GM18502 (cell line): ENCODE measurements around the gene CRX.
"Not testable (repeated sequence)": the region's sequence is repeated elsewhere in the genome, so short reads cannot be mapped to it uniquely, and the experiment has no call there.

Experiments
- ATAC-seq: cut with Tn5 transposase; IDR thresholded peaks from one replicate; pipeline ENCODE4 v1.9.1; 2021; ENCODE audit warnings: mild to moderate bottlenecking; ENCODE audit not compliant: unreplicated experiment, poor library complexity

CRX gene

DNA sequence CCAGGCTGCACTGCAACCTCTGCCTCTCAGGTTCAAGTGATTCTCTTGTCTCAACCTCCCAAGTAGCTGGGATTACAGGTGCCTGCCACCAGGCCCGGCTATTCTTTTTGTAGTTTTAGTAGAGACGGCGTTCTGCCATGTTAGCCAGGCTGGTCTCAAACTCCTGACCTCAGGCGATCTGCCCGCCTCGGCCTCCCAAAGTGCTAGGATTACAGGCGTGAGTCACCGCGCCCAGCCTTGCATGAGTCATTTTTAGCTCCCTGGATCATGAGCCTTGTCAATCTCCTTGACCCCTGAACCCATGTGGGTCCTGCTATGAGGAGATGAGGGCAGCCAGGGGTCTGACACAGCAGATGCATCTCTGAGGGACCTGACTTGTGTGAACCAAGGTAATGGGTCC, 36.5 kb downstream of the CRX start:
- not testable (repeated sequence) for ATAC-seq

DNA sequence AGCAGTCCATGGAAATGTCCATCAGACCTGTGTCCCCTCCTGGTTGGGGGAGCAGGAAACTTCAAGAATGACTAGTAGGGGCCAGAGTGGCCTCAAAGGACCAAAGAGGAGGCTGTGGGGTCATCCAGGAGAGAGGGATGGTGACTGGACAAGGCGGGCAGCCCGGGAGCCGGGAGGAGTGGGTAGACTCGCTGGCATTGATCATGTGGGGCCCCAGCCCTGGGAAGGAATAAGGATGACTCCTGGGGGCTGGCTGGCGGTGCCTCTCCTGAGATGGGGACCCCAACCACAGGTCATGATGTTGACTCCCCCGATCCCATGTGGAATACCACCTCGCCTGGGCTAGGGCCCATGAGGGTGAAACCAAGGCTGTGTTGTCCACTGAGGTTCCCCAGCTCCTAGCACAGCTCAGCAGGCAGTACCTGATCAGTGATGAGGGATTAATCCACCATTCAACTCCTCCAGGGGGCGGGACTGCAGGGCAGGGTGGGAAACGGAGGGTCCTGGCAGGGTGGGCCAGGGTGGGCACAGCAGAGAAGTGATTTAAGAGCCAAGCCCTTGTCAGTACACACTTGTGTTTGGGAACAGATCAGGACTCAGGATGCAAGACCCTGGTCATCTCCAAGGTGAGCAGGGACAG, 37.0 kb downstream of the CRX start, which contains the start of gene TPRX2:
TPRX2 (plus strand) TSS at position 590 of the 640 bp plus-strand sequence; CDS start at position 602, 12 bp downstream.
- ATAC-seq = not testable (repeated sequence)

DNA sequence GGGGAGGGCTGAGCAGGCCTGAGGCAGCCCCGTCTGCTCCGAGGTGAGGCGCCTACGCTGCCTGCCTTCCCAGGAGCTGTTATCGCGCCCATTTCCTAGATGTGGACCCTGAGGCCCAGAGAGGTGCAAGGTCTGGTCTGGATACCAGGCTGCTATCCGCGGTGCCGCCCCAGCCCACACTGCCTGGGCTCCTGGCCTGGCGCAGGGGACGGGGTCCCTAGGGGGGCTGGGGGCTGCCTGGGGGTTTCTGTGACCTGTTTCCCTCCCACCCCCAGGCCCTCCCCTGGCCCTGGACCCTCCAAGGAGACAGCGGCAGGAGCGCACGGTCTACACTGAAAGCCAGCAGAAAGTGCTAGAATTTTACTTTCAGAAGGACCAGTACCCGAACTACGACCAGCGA, 38.1 kb downstream of the CRX start:
- not testable (repeated sequence) for ATAC-seq

DNA sequence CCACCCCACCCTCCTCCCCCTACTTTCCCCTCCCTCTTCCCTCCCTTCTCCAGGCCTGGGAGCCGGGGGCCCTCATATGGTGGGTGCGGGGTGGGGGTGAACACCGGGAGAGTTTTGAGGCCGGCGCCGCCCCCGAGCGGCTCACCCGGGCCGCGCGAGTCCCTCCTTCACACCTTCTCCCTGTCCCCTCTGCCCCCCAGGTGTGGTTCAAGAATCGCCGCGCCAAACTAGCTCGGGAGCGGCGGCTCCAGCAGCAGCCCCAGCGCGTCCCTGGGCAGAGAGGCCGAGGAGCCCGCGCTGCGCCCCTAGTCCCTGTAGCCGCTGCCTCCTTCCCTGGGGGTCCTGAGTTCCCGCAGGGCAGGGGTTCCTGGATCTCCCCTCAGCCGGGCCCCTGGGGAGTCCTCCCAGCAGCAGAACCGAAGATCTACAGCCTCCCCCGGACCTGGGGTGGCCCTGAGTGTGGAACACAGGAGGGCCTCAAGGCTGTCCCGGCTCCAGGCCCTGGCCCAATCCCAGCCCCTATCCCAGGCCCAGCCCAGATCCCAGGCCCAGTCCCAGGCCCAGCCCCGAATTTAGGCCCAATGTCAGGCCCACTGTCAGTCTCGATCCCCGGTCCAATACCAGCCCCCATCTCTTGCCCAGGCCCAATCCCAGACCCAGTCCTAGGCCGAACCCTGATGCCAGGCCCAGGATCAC, 39.0 kb downstream of the CRX start:
- no peak for ATAC-seq

DNA sequence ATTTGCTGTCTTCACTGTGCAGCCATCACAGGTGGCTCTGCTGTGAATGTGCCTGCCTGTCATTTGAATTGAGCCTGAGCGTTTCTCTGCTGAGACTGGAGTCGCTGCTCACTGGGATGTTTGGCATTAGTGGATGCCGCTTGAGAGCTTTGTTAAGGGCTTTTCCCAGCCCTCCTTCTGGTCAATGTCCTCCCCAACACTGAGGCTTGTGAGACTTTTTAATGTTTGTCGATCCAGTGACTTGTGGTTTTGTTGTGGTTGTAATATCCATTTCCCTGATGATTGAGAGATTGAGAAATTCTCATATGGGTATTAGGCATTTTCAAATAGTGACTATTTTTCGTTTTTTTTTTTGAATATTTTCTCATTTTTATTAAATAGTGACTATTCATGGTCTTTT, 39.9 kb downstream of the CRX start:
- ATAC-seq = no peak

DNA sequence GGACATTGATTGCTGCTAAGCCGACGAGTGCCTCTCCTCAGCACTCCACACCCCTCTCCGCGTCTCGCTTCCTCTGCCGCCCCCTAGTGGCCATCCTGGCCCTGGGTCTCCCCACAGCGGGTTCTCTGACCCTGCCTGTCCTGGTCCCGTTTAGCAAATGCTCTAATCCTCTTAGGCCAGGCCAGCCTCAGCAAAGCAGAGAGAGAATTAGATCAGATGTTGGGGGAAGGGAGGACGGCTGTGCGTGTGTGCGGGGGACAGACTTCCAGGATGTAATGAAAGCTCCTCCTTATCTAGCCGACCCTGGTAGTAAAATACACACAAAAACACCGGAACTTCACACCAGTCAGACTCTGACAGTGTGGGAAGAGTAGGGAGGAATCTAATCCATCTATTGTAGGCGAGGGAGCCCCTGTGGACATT, 41.8 kb downstream of the CRX start:
- ATAC-seq = no peak

DNA sequence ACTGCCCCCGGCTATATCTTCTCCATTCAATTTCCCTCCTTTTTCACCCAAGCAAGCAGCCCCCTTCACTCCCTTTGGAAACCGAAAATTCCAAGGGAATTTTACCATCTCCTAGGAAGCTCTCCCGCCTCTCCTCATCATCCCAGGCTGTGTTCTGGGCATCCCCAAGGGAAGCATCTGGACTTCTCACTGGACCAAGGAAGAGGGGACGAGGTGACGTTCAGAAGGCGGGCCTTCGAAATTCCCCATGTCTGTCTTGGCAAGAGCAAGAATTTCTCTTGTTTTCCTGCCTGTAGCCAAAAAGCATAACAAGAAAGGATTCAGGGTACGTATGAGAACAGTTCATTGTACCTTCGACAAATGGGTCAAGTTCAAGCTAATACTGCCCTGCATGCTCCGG, 43.4 kb downstream of the CRX start:
- ATAC-seq = no peak

DNA sequence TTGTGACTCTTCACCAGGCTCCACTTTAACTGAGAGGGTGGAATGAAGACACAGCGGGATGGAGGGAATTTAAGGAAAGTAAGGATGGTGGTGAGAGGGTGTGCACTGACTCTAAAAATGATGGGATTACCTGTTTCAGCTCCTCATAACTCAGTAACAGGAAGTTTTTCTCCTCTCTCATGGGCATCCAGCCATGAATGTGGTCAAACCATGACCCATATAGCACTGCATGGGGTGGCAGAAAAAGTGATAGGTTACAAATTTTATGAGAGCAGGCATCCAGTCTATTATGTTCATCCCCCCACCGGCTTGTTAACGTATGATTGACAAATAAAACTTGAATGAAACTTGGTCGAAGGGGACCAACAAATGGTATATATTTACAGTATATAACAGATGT, 57.2 kb downstream of the CRX start:
- no peak for ATAC-seq

DNA sequence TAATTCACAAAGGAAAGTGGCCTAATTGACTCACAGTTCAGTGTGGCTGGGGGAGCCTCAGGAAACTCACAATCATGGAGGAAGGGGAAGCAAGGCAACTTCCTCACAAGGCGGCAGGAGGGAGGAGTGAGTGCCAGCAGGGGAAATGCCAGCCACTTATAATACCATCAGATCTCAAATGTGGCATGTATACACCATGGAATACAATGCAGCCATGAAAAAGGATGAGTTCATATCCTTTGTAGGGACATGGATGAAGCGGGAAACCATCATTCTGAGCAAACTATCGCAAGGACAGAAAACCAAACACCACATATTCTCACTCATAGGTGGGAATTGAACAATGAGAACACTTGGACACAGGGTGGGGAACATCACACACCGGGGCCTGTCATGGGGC, 57.6 kb downstream of the CRX start:
- ATAC-seq = not testable (repeated sequence)

DNA sequence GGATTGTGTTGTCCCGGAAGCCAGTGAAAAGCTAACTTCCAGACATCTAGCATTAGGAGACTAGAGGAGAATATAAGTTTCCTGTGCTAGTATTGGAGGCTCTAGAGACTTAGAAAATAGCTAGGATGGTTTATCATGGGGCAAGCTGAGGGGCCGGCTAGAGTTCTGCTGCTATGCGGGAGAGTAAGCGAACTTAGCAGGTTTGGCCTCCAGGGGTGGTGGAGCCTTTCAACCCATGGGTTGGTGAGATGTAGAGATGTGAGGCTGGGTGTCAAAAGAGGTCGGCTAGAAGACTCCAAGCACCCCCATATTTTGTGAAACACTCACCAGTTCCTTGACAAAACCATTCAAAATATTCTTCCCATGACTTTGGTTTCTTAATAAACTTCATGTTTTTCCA, 60.0 kb downstream of the CRX start:
- ATAC-seq = no peak

DNA sequence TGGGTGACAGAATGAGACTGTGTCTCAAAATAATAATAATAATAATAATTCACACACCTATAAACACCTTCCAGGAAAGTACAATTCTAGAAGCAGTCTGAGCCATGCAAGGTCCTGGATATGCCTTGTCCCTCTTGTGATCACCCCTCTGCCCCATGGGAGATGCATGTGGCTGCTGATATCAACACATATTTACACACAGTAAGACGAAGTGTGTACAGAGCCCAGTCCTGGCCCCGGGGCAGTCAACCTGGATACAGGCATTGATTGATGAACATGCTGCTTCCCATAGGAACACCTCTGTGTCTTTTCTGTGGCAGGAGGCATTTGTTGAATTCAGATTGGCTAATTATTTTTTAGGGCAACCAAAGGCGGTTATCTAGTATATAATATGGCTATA, 61.2 kb downstream of the CRX start:
- no peak for ATAC-seq

DNA sequence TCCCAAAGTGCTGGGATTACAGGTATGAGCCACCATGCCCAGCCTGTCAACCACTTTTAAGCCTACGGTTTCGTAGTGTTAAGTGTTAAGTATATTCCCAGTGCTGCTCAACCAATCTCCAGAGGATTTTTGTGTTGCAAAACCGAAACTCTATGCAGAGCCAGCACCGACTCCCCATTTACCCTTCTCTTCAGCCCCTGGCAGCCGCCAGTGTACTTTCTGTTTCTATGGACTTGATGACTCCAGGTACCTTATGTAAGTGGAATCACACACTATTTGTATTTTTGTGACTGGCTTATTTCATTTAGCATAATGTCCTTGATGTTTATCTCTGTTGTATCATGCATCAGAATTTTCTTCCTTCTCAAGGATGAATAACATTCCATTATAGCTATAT, 63.3 kb downstream of the CRX start:
- ATAC-seq = no peak

DNA sequence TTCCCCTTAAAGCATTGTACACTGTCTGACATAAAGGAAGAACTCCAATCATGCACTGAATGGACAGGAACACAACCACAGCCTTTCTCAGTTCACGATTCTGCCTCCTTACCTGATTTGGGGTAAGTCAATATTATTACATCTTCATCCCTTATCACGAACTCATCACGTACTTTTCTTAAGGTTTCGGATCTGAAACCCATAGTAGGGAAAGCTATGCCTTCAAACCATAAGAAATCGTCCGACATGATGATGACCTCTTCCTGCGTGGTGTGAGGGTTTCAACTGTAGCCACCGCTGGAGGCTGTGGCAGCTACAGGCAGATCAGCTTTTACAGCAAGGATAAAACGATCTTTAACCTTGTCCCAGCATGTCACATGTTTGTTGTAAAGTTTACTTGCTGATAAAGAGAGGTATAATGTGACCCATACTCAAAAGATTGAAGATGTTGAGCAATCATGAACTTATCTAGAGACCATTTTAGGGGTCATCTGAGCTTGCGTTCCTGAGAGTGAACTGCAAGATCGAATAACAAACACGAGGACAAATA, 64.3 kb downstream of the CRX start, which contains the start of gene SULT2A1:
SULT2A1 (minus strand) TSS at position 306 of the 550 bp plus-strand sequence; CDS start at position 248, 58 bp downstream.
- no peak for ATAC-seq

DNA sequence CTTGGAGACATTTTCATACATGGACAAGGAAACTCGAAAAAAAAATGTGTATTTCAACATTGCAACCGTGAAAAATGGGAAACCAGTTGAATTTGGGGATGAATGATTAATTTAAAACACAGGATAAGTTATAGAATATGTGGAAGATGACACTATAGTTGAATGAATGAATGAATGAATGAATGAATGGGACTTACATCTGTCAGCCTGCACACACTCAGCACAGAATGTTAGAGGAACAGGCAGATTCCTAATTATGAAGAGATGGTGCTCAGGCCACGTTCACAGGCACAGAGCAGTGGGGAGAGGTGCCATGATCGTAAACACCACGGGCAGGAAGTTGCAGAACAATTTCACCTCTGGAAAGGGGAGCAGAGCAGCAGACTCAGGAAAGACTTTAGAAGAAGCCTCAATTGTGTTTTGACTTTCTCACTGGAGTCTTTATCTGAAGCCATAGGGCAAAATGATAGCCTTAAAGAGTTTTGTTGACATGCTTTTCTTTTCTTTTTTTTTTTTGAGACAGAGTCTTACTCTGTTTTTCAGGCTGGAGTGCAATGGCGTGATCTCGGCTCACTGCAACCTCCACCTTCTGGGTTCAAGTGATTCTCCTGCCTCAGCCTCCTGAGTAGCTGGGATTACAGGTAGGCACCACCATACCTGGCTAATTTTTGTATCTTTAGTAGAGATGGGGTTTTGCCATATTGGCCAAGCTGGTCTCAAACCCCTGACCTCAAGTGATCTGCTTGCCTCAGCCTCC, 69.3 kb downstream of the CRX start:
- ATAC-seq = no peak

DNA sequence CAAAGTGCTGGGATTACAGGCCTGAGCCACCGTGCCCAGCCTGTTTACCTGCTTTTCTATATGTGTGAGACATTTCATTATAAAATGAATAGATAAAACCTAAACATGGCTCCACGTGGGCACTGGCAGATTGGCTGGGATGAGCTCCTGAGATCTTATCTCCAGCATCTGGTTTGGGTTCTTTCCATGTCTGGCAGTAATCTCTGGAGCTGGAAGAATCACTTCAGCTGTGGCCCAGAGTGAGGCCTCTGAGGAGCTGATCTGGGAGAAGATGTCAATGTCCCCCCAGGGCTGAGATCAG, 69.8 kb downstream of the CRX start:
- ATAC-seq = no peak

DNA sequence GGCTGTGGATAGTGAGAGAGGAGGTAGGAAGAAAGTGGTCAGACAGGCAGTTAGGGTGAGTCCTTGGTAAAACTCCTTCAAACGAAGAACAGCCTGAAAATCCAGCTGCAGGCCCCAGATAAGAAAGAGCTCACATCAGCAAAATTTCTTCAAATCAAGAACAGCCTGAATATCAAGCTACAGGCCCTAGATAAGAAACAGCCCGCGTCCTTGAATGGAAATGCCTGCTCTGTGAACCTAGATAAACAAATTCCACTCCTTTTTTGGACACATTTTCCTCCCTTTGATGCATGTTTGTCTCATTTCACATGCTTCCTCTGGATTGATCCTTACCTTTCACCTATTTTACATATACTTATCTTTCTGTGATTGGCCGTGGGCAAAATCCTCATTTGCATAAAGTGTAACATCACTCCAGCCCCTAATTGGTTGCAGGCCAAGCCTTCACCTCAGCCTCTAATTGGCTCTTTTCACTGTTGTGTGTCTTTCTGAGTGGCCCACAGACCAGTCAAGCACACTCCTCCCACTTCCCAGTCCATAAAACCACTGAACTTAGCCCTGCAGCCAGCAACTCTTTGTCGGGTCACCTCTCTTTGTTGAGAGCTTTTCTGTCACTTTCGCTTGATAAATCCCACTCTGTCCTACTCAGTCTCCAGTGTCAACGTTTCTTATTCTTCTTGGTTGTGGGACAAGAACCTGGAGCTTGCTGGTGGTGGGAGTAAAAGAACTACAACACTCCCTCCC, 70.4 kb downstream of the CRX start:
- no peak for ATAC-seq
